ENCODE measurements around the gene PTMA.

DNA sequence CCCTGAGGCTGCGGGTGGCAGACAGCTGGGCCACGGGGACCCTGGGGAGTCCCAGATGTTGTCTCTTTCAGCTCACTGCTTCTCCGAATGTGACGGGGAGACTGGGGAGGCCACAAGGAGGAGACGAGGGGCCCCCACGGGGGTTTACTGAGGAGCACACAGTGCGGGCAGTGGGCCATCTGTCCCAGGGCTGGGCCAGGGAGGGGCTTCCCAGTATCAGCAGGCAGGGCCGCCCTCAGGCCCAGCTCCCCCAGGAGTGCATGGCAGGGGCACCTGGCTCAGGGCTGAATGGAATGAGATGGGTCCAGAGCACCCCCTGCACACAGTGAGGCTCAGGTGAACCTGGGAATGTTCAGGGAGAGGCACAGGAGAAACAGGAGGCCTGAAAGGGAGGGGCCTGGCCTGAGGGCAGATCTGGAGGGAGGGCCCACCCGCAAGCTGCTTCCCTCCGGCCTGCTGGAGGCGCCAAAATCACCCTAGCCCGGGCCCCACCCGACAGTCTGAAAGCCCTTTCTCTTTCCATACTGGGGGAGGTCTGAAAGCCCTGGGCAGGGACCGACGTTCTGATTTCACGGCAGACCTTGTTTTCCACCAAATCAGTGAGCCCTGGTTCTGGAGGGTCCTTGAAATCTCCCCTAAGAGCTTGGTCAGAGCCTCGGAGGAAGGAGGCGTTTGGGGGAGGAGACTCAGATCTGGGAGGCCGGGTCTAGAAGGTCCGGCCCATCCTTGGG lies 35.5 kb upstream of the PTMA start:
- TF ChIP-seq, protein P1, sequence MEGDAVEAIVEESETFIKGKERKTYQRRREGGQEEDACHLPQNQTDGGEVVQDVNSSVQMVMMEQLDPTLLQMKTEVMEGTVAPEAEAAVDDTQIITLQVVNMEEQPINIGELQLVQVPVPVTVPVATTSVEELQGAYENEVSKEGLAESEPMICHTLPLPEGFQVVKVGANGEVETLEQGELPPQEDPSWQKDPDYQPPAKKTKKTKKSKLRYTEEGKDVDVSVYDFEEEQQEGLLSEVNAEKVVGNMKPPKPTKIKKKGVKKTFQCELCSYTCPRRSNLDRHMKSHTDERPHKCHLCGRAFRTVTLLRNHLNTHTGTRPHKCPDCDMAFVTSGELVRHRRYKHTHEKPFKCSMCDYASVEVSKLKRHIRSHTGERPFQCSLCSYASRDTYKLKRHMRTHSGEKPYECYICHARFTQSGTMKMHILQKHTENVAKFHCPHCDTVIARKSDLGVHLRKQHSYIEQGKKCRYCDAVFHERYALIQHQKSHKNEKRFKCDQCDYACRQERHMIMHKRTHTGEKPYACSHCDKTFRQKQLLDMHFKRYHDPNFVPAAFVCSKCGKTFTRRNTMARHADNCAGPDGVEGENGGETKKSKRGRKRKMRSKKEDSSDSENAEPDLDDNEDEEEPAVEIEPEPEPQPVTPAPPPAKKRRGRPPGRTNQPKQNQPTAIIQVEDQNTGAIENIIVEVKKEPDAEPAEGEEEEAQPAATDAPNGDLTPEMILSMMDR (IDR thresholded peaks at IDR 0.05; ENCODE audit: low read depth, low read length): peak; percentile 44
- no peak for TF ChIP-seq EZH2phosphoT487 (IDR thresholded peaks at IDR 0.05; ENCODE audit: low read depth)

All from OCI-LY3 (cell line).